GM18867 (cell line): ENCODE results near the gene ALDOA.
A peak's percentile ranks its signal among the peaks of the same experiment; 100 is the strongest.
"Not testable (repeated sequence)": the region's sequence is repeated elsewhere in the genome, so short reads cannot be mapped to it uniquely, and the experiment has no call there.

Experiments used
- ATAC-seq: cut with Tn5 transposase; IDR thresholded peaks from one replicate; pipeline ENCODE4 v1.9.1; 2021; ENCODE audit warnings: mild to moderate bottlenecking, moderate library complexity; ENCODE audit not compliant: unreplicated experiment

ALDOA gene

DNA sequence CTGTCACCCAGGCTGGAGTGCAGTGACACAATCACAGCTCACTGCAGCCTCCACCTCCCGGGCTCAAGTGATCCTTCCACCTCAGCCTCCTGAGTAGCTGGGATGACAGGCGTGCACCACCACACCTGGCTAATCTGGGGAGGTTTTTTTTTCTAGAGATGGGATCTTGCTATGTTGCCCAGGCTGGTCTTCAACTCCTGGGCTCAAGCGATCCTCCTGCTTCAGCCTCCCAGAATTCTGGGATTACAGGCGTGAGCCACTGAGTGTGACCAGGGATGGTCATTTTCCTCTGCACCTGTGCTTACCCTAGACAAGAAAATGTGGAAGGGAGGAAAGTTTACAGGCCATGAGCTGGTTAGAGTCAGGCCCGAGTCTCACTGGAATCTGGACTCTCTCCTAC lies 24.9 kb upstream of the ALDOA start:
- ATAC-seq, result not testable (repeated sequence)

DNA sequence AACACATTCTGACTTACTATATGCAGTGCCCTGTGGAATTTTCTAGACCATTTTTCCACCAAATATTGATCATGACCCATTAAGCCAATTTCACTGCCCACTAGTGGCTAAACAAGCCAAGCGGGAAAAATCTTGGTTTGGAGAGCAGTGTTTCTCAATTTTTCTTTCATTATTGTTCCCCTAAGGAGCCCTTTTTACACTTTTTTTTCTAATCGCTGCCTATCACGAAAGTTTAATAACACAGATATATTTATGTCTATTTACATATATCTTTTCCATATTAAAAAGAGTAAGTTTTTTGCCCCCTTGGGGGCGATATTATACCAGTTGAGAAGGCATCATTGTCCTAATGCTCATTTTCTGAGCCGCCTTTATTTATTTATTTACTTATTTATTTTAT lies 23.7 kb upstream of the ALDOA start:
- ATAC-seq, result no peak

DNA sequence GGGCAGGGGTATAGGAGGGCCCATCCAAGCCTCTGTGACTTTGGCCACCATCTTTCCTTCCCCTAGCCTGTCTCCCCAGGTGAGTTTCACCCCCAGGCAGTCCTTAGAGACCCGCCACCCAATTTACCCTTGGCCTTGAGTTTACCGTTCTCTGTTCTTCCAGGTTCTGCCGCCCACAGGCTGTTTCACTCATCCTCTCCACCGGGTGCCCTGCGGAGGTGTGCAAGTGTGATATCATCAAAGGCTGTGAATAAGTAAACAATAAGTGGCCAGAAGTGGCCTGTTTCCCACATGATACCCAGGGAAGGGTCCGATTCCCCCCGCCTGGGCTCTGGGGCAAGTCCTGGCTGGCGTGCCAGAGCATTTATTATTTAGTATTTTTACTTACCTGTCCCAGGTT lies 19.4 kb upstream of the ALDOA start:
- no peak for ATAC-seq

DNA sequence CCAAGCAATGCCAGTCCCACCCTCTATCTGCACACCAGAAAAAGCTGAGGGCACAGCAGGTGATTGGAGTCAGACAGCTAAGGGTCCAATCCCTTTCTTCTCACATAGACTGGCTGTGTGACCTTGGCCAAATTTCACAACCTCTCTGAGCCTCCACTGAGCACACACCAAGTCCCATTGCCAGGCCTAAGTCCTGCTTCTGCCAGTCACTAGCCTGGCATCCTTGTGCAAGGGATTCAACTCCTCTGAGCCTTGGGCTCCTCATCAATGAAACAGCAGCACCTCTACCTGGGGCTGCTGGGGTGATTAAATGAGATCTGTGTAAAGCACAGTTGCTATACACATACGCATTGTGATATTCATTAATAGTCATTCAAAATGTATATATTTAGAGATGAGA lies 19.0 kb upstream of the ALDOA start:
- ATAC-seq, result no peak

DNA sequence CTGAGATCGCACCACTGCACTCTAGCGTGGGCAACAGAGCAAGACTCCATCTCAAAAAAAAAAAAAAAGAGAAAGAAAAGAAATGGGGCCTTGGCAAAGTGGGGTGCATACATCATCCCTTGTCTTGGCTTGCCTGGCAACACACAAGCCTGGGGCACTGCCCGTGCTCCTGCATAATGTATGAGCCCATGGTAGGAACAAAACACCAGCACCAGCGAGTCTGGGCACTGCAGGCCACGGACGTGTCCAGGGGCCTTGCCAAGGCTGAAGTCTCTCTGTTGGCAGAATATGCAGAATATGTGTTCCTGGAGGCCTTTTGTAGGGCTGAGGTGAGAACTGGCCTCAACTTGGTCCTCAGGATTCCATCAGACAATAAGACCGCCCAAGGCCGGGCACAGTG lies 15.7 kb upstream of the ALDOA start:
- ATAC-seq, result no peak

DNA sequence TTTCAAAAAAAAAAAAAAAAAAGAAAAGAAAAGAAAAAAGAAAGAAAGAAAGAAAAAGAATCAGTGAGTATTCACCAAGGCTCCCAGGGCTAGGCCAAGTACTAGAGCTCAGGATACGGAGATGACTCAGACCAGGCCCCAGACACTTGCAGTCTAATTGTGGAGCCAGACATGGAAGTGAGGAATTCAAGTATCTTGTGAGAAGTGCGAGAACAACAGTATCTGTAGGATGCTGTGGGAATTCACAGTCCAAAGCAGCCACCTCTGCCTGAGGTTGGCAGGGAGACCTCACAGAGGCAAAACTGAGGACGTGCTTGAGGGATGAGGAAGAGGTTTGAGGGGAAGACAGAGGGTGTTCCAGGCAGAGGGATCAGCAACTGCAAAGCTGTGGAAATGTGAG lies 14.0 kb upstream of the ALDOA start:
- ATAC-seq, result no peak

DNA sequence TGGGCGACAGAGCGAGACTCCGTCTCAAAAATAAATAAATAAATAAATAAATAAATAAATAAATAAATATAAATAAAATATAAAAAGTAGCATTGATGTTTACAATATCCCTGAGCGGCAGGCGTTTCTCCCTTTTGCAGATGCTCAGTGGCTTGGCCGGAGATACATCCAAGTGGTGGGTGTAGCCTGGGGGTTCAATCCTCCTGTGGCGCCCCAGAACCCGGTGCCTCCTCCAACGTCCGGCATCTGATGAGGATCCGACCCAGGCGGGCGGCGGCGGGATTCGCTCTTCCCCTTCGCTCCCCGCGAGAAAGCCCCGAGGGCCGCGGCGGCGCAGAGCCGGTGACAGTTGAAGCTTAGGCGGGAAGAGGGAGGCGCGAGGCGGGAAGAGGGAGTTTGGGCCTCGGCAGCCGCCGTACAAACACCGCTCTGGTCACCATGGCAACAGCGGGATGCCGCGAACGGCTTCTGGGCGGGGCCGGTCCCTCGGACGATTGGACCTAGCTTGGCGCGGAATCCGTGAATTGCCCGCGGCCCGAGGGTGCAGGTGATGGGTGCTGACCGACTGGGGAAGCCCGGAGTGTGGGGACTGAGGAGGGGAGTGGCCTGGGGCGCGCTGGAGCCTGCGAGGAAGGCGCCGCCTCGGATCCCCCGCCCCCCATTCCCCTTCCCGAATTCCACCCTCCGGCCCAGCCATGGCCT lies 12.7 kb upstream of the ALDOA start:
- peak; percentile 76 for ATAC-seq

DNA sequence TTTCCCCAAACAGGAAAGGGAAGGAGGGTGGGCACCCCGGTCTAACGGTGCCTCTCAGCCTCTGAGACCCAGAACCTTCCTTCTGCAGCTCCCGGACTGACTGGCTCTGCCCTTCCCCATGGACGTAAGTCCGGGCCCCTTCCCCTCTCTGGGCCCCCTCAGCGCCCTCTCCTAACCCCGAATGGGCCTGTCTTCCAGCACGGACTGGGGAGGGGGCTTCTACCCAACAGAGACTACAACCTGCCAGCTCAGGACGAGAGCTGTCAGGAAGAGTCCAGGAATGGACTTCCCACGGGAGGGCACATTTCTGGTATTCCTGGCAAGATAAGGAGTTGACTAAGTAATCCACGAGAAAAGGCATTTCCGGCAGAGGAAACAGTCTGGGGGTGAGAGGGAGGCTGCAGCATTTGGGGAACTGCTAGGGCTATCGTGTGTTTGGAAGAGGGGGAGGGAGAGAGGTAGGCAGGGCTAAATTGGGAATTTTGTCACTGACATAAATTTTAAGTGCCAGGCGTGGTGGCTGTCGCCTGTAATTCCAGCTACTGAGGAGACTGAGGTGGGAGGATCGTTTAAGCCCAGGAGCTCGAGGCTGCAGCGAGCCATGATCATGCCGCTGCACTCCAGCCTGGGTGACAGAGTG lies 12.1 kb upstream of the ALDOA start:
- ATAC-seq, result no peak

DNA sequence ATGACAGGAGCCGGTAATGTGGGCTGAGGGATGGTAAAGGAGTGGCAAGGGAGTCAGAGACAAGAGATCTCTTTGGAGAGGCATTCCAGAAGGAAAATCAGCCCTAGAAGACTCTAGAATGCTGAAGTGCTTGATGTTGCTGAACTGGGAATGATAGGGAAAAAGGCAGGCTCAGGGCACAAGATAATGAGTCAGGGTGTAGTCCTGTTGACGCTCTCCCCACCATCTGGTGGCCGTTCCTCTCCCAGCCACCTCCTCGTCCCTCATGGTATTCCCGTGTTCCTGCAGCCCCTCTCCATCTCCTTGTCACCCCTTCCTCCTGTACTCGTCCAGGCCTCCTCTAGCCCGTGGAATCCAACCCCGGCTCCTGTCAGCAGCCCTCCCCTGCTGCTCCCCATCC lies 11.1 kb upstream of the ALDOA start:
- ATAC-seq, result no peak

DNA sequence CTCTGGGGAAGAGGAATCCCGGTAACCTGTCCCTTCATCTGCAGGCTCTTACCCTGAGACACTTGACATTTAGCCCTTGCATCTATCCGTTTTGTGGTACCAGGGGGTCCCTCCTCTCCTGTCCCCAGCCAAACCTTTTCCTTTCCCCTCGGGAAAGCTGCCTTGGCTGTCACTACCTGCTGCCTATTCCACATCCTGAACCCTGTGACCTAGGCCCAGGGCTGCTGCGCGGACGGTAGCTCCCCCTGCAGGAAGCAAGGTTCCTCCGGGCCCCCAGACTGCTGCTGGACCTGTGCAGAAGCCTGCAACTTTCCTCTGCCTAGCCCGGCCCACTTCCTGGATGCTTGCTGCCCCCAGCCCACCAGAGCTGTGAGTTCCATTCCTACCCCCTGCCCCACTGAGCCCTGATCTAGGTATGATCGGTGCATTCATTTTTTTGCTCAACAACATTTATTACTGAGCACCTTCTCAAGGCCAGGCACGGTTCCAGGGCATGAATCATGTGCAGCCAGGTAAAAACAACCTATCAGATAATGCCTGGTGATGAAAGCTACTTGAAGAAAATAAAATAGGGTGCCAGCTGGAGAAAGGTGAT lies 10.5 kb upstream of the ALDOA start:
- no peak for ATAC-seq

DNA sequence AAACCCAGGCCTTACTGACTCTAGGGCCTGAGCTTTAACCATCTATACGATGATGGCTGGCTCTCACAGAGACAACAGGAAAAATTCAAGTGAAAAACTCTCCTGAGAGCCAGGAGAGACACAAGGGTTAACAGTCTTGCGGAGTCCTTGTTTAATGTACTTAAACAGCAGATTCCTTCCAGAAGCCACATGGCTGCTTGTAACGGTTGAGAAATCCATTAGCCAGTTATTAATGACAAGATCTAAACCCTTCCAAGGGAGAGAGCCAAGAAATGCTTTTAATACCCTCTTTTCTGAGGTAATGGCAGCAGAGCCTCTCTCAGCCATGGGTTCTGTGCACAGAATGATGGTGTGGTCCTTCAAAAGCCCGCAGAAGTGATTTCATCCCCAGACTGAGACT lies 5.2 kb upstream of the ALDOA start:
- no peak for ATAC-seq

DNA sequence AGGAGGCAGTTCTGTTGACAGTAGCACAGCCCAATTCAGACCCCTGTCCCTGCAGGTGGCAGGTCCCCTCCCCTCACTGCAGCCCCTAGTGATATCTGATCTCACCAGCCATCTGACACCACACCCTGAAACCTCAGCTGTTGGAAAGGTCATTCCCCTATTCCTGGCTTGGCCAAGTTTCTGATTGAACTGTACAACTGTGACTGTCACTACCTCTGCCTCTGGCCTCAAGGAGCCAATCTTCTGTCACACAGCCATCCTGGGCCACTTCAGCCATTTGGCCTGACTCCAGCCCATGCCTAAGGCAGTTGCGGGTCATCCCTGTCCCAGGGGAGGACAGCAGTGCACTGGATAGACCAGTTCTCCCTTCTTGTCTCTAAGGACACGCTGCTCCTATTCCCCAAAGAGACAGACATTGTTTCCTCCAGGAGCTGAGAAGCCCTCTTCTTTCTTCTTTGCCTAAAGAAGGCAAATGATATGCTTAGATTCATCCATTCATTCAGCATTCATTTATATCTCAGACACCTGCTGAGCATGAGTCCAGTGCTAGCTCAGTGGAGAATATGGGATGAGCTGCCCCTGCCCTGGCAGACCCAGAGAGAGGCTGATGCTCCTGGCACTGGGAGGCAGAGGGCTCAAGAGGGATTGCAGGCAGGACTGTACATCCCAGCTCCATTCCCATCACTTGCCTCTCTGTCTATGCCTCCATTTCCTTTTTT lies 4.6 kb upstream of the ALDOA start:
- no peak for ATAC-seq

DNA sequence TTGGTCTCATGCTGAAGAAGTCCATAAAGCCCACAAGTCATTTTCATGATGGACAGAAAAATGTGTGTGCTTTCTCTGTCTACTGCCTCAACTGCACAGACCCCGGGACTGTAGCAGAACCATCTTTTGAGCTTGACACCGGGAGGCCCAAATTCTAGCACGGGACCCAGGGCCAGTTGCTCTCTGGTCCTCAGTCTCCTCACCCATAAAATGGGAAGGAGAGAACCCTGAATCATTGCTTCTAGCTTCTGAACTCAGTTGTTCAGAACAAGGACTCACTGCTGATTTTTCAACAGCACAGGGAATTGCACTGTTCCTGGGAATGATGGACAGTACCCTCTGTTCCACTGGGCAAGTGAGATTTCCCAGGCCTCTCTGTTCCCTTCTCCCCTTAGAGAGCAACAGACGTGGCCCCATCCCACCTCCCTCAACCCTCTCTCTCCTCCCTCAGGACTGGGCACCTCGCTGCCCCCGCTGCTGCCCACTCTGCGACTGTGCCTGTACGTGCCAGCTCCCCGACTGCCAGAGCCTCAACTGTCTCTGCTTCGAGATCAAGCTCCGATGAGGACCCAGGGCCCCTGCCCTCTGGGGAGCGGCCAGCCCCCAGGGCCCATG lies 2.2 kb upstream of the ALDOA start:
- no peak for ATAC-seq

DNA sequence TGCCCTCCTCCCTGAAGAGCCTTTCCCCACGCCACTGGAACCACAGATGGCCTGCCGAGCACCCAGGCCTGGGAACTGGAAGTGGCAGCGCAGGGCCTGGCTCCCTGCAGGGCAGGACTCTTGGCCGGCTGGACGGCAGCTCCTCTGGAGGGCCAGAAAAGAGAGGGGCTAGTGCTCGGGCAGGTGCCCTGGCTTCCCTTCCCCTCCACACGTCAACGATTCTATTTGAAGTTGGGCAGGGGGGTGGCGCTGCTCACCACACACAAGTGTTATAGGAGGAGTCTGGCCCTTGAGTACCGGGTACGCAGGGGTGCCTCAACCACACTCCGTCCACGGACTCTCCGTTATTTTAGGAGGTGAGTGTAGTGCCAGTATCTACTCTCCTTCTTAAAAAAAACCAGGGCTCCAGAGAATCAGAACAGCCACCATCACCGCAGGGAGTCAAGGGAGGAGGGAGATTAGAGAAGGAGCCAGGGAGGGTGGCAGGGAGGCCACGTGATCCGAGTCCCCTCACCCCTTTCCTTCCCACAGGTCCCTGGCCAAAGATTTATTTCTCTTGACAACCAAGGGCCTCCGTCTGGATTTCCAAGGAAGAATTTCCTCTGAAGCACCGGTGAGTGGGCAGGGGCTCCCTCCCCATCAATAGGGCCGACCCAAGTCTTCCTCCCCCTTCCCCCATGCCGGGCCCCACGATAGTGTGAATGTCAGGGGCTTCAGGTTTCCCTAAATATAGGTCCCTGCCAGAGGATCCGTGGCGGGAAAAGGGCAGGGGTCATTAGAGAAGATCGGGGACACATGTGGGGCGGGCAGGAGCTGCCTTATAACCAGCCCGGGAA lies 1.4 kb upstream of the ALDOA start:
- no peak for ATAC-seq

DNA sequence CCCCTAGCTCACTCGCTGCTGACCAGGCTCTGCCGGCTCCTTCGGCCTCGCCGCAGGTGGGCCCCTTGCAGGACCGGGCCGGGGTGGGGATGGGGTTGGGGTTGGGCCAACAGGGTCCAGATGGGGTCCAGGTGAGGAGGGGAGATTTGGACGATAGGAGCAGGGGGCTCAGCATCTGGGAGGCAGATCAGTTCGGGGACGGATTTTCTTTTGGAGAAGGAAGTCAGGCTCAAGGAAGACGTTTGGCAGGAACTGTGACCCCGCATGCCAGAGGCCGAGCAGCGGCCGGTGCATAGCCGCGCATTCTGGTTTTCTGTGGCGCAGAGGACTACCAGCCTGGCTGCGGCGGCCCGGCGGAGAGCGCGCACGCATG lies 845 bp upstream of the ALDOA start:
- ATAC-seq, result peak; percentile 9

DNA sequence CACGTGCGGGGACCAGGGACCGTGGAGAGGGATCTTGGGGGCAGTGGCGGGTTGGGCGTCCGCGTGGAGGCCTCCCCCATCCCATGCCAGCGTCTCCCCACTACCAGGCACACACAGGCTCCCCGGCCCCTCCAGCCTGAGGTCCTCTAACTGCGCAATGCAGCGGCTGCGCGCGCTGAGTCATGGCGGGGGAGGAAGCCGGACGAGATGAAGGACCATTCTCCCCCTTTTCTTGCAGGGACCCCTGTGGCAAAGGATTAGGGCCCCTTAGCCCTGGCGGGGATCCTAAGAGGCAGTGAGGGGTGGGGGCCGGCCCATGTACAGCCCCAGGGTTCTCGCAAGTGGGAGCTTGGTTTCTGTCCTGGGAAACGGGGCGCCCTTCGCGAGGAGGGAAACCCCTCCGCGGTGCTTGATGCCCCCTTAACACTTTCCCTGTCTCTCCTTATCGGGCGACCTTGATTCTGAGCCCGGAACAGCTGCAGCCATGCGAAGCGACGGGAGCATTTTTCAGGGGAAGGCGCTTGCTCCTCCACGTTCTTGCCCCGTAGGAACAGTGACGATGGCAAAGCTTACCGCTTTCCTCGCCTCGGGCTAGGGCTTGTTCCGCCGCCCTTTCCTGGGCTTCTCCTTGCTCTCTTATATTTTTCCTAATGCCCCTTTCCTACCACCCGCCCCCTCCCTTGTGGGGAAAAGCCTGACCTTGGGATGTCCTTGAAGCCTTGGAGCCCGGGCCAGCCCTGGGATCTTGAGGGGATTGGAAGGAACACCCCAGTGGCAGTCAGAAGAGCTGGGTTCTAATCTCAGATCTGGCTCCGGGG lies 592 bp downstream of the ALDOA start:
- ATAC-seq, result no peak

DNA sequence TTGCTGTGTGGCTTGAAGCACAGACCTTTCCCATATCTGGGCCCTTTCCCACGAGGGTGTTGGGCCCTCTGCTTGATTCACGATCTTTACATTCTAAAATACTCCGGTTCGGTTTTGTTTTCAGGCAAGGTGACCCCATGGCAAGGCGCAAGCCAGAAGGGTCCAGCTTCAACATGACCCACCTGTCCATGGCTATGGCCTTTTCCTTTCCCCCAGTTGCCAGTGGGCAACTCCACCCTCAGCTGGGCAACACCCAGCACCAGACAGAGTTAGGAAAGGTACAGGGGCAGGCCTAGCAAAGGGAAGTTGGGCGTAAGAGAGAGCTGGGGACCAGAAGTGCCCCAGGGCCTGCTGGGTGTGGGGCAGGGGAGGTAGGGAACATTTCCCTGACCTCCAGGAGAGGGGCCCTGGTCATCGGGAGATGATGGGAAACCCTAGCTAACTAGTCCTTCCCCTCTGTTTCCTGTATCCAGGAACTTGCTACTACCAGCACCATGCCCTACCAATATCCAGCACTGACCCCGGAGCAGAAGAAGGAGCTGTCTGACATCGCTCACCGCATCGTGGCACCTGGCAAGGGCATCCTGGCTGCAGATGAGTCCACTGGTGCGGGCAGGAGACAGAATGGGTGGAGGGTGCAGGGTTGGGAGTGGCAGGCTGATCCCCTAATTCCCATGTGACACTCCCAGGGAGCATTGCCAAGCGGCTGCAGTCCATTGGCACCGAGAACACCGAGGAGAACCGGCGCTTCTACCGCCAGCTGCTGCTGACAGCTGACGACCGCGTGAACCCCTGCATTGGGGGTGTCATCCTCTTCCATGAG lies 1.4 kb downstream of the ALDOA start:
- no peak for ATAC-seq

DNA sequence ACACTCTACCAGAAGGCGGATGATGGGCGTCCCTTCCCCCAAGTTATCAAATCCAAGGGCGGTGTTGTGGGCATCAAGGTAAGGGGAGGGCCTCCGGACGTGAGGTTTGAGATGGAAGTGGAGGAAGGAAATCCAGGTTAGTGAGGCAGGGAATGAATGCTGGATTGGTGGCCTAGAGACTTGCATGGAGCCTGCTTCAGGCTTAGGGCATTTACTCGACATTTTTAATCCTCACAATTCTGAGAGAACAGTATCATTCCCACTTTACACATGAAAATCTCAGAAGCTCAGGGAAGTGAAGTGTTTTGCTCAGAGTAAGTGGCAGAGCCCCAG lies 2.0 kb downstream of the ALDOA start:
- no peak for ATAC-seq

DNA sequence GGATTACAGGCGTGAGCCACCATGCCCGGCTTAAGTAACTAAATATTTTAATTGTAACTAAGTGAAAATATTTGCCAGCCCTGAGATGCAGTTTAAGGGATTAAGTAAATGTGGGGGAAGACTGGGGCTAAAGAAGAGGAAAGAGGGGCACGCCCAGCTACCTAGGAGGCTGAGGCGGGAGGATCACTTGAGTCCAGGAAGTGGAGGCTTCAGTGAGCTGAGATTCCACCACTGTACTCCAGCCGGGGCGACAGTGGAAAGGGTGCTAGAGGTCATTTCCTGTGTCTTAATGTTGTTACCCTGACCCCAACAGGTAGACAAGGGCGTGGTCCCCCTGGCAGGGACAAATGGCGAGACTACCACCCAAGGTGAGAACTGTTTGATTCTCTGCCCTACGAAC lies 2.8 kb downstream of the ALDOA start:
- no peak for ATAC-seq
